Neural cell (in vitro differentiated cells): ENCODE results near the gene PDPK1.
A peak's percentile ranks its signal among the peaks of the same experiment; 100 is the strongest.

ENCODE experiments used
- EZH2 ChIP-seq: fragments of 200-600, 300-800 bp; shearing (Covaris generic), sonication (generic); IDR thresholded peaks from 2 replicates; pipeline ENCODE4 v1.6.1; 2014; ENCODE audit warnings: antibody characterized with exemption, low read length, borderline replicate concordance, mild to moderate bottlenecking; ENCODE audit not compliant: insufficient read depth, poor library complexity, severe bottlenecking
- POLR2AphosphoS5 ChIP-seq: IDR thresholded peaks from 2 replicates; pipeline ENCODE4 v1.6.1; 2012
- TF ChIP-seq, protein P1 (sequence below): fragments of 450-650 bp; IDR thresholded peaks from 2 replicates; pipeline ENCODE4 v1.5.1; 2014; ENCODE audit warnings: antibody characterized with exemption, mild to moderate bottlenecking, moderate library complexity; ENCODE audit not compliant: poor library complexity, severe bottlenecking

DNA sequence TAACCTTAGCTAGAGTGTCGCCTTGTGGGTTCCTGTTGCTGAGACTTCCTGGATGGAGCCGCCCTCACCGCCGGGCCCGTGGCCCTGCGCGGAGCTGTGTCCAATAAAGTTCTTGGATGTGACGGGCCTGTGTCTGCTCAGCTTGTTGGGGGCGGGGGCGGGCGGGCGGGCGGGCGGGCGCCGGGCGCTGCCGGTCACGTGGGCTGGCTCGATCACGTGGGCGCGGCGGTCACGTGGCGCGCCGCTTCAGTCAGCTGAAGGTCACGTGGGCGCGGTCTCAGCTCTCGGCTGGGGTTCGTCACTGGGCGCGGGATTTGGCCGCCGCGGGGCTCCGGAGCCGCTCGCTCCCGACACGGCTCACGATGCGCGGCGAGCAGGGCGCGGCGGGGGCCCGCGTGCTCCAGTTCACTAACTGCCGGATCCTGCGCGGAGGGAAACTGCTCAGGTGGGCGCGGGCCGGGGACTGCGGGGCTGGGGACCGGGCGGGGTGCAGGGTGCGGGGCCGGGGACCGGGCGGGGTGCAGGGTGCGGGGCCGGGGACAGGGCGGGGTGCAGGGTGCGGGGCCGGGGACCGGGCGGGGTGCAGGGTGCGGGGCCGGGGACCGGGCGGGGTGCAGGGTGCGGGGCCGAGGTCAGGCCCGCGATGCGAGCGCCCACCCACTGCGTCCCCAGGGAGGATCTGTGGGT, 17.6 kb upstream of the PDPK1 start, which contains the start of gene AMDHD2:
- TF ChIP-seq, protein P1, sequence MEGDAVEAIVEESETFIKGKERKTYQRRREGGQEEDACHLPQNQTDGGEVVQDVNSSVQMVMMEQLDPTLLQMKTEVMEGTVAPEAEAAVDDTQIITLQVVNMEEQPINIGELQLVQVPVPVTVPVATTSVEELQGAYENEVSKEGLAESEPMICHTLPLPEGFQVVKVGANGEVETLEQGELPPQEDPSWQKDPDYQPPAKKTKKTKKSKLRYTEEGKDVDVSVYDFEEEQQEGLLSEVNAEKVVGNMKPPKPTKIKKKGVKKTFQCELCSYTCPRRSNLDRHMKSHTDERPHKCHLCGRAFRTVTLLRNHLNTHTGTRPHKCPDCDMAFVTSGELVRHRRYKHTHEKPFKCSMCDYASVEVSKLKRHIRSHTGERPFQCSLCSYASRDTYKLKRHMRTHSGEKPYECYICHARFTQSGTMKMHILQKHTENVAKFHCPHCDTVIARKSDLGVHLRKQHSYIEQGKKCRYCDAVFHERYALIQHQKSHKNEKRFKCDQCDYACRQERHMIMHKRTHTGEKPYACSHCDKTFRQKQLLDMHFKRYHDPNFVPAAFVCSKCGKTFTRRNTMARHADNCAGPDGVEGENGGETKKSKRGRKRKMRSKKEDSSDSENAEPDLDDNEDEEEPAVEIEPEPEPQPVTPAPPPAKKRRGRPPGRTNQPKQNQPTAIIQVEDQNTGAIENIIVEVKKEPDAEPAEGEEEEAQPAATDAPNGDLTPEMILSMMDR: no peak
- TF ChIP-seq POLR2AphosphoS5: peak; percentile 91
- no peak for TF ChIP-seq EZH2
